Smooth muscle cell (in vitro differentiated cells): ENCODE measurements around the gene FNDC3B. TPM values are rescaled to one million over a fixed set of nuclear protein-coding genes. Genes with fewer than 3 reads are reported as not detected.

Experiments
- DNase-seq: peaks from one replicate; lab custom pipeline; 2025; ENCODE audit not compliant: unreplicated experiment; lab: John Stamatoyannopoulos, UW
- H2AFZ ChIP-seq: fragments of 200-600 bp; sonication (generic); 2 replicates; pipeline ENCODE4 v1.6.0; 2016; ENCODE audit warnings: antibody characterized with exemption, low read depth, mild to moderate bottlenecking
- H3F3A ChIP-seq: fragments of 200-600 bp; sonication (generic); 2 replicates; pipeline ENCODE4 v1.6.0; 2017; ENCODE audit warnings: antibody characterized with exemption, low read depth
- H3K27ac ChIP-seq: fragments of 200-600 bp; sonication (generic); 2 replicates; pipeline ENCODE4 v1.5.1; 2016; ENCODE audit warnings: low read depth, mild to moderate bottlenecking
- H3K27me3 ChIP-seq: fragments of 200-600 bp; sonication (generic); 2 replicates; pipeline ENCODE4 v1.6.1; 2016; ENCODE audit warnings: low read depth, mild to moderate bottlenecking
- H3K36me3 ChIP-seq: fragments of 200-600 bp; sonication (generic); 2 replicates; pipeline ENCODE4 v1.5.1; 2016; ENCODE audit warnings: low read depth
- H3K4me1 ChIP-seq: fragments of 200-600 bp; sonication (generic); 2 replicates; pipeline ENCODE4 v1.5.1; 2016; ENCODE audit warnings: low read depth
- H3K4me2 ChIP-seq: fragments of 200-600 bp; sonication (generic); 2 replicates; pipeline ENCODE4 v1.6.0; 2016; ENCODE audit warnings: mild to moderate bottlenecking
- H3K4me3 ChIP-seq: fragments of 200-600 bp; sonication (generic); 2 replicates; pipeline ENCODE4 v1.5.1; 2016; ENCODE audit warnings: mild to moderate bottlenecking
- H3K79me2 ChIP-seq: fragments of 200-600 bp; sonication (generic); 2 replicates; pipeline ENCODE4 v1.6.0; 2016; ENCODE audit warnings: low read depth, mild to moderate bottlenecking
- H3K9ac ChIP-seq: fragments of 200-600 bp; sonication (generic); 2 replicates; pipeline ENCODE4 v1.6.0; 2016; ENCODE audit warnings: low read depth
- H3K9me3 ChIP-seq: fragments of 200-600 bp; sonication (generic); replicated peaks from 2 replicates; pipeline ENCODE4 v1.5.1; 2016; ENCODE audit warnings: low read depth
- H4K20me1 ChIP-seq: fragments of 200-600 bp; sonication (generic); 2 replicates; pipeline ENCODE4 v1.6.0; 2016; ENCODE audit warnings: low read depth
- CTCF ChIP-seq: fragments of 200-600 bp; sonication (generic); IDR thresholded peaks from 2 replicates; pipeline ENCODE4 v1.5.1; 2017; ENCODE audit warnings: borderline replicate concordance, mild to moderate bottlenecking, antibody characterized with exemption; ENCODE audit not compliant: insufficient read depth, poor library complexity, severe bottlenecking
- WGBS: methylation state at CpG from one replicate; pipeline ENCODE4 v1.1.7; 2016; ENCODE audit warnings: low lambda C conversion rate; 5-methylcytosine and 5-hydroxymethylcytosine counted together
- polyA plus RNA-seq: library from polyadenylated mRNA; unstranded; fragments of >200 nt; fragmentation: Nextera tagmentation; extraction: Ambion mirVana; gene quantifications from 2 replicates; pipeline ENCODE4 v1.2.1, GENCODE V29; 2016
- total RNA-seq: library from RNA; depleted of rRNA; stranded (reverse); fragments of >200 nt; gene quantifications from 2 replicates; pipeline ENCODE4 v1.2.3, GENCODE V29; 2014

FNDC3B gene
- total and polyA plus RNA-seq, 2 experiments from 2014 or later = 149 to 294 TPM

GRCh38 chr3:172286548-172287148 lies 247.3 kb downstream of the FNDC3B start:
- Histone ChIP-seq H3K4me2 (peak overlapping the region; percentile 65), H2AFZ (no peak overlapping the region), H3K27me3 (no peaks in the 10 kb centered on the region)

GRCh38 chr3:172287937-172288477 lies 248.6 kb downstream of the FNDC3B start:
- Histone ChIP-seq H3K36me3 (peaks cover 10% of the 10 kb centered on the region), H3K79me2 (peaks cover 99% of the 10 kb centered on the region), H3K4me2 (no peak overlapping the region), H3K4me1 (peaks cover 12% of the 10 kb centered on the region), H3K4me3 (no peak overlapping the region), H3K27ac (peak overlapping the region; percentile 88), H3K9ac (no peak overlapping the region), H4K20me1 (peaks cover 100% of the 10 kb centered on the region), H3F3A (peaks cover 48% of the 10 kb centered on the region), H2AFZ (no peak overlapping the region), H3K9me3 (no peaks in the 10 kb centered on the region), H3K27me3 (no peaks in the 10 kb centered on the region)
- TF ChIP-seq CTCF = no peak
- WGBS = 71% methylated on average over 4 of the region's 4 CpGs
- DNase-seq = no peak

More at GRCh38 chr3:172286548-172287148, 247.3 kb downstream of the FNDC3B start:
- Histone ChIP-seq H3K4me3 (no peak overlapping the region), H3K79me2 (peaks cover 99% of the 10 kb centered on the region), H3K27ac (peak overlapping the region; percentile 88), H3K36me3 (peaks cover 3% of the 10 kb centered on the region), H4K20me1 (peaks cover 100% of the 10 kb centered on the region), H3K9me3 (no peaks in the 10 kb centered on the region), H3F3A (peaks cover 51% of the 10 kb centered on the region), H3K4me1 (peaks cover 12% of the 10 kb centered on the region), H3K9ac (peak overlapping the region; percentile 14)
- no peak for DNase-seq
- TF ChIP-seq CTCF = no peak
- WGBS = 55% methylated on average over 3 of the region's 3 CpGs

GRCh38 chr3:172288651-172289050 lies 249.3 kb downstream of the FNDC3B start:
- H3K4me2 ChIP-seq = no peak overlapping the region
- peaks cover 98% of the 10 kb centered on the region for H3K79me2 ChIP-seq
- peaks cover 43% of the 10 kb centered on the region for H3F3A ChIP-seq
- DNase-seq = no peak
- H2AFZ ChIP-seq = no peak overlapping the region
- H3K9me3 ChIP-seq = no peaks in the 10 kb centered on the region
- H3K4me3 ChIP-seq = no peak overlapping the region
- peaks cover 10% of the 10 kb centered on the region for H3K36me3 ChIP-seq
- no peaks in the 10 kb centered on the region for H3K27me3 ChIP-seq
- H4K20me1 ChIP-seq = peaks cover 99% of the 10 kb centered on the region
- no peak overlapping the region for H3K9ac ChIP-seq
- 93% methylated on average over 4 of the region's 4 CpGs for WGBS
- peaks cover 12% of the 10 kb centered on the region for H3K4me1 ChIP-seq
- peak overlapping the region; percentile 88 for H3K27ac ChIP-seq
- TF ChIP-seq CTCF = no peak

- H3K27me3 ChIP-seq = no peaks in the 10 kb centered on the region
- DNase-seq = no peak
- H3K4me3 ChIP-seq = no peak overlapping the region
- H3K4me1 ChIP-seq = peaks cover 12% of the 10 kb centered on the region
- H3K4me2 ChIP-seq = no peak overlapping the region
- peaks cover 12% of the 10 kb centered on the region for H3K36me3 ChIP-seq
- H3K79me2 ChIP-seq = peaks cover 98% of the 10 kb centered on the region
- TF ChIP-seq CTCF = peak; percentile 19
- H2AFZ ChIP-seq = no peak overlapping the region
- peak overlapping the region; percentile 88 for H3K27ac ChIP-seq
- peaks cover 34% of the 10 kb centered on the region for H3F3A ChIP-seq
- H3K9ac ChIP-seq = no peak overlapping the region
- H4K20me1 ChIP-seq = peaks cover 99% of the 10 kb centered on the region
- WGBS = 88% methylated on average over 6 of the region's 6 CpGs
- no peaks in the 10 kb centered on the region for H3K9me3 ChIP-seq
These were observed 250.2 kb downstream of the FNDC3B start for GRCh38 chr3:172289583-172289982.
